MM.1S (cell line): ENCODE results near the gene AMACR.

Experiments used
- CTCF ChIP-seq: fragments of 300-600 bp; sonication (generic); IDR thresholded peaks from 2 replicates; pipeline ENCODE4 v1.5.1; 2016; ENCODE audit warnings: antibody characterized with exemption, low read length, mixed read lengths
- EZH2 ChIP-seq: fragments of 300-600 bp; sonication (generic); optimal IDR thresholded peaks from 2 replicates; pipeline ENCODE3; 2017; ENCODE audit warnings: low read depth, mild to moderate bottlenecking, antibody characterized with exemption, low read length, mixed read lengths
- EZH2phosphoT487 ChIP-seq: fragments of 300-600 bp; sonication (generic); IDR thresholded peaks from 2 replicates; pipeline ENCODE4 v1.6.1; 2018; ENCODE audit warnings: antibody characterized with exemption, low read length

GRCh38 chr5:34047143-34047542, 39.3 kb upstream of the AMACR start:
- TF ChIP-seq CTCF (no peak), EZH2 (no peak), EZH2phosphoT487 (no peak)
